ENCODE measurements around the gene GPR84. TPM values are rescaled to one million over a fixed set of nuclear protein-coding genes. Genes with fewer than 3 reads are reported as not detected.

The GPR84 gene
- total RNA-seq, 4 donors from 2014 or later, result 0.39 to 0.40 TPM; not detected in 2

DNA sequence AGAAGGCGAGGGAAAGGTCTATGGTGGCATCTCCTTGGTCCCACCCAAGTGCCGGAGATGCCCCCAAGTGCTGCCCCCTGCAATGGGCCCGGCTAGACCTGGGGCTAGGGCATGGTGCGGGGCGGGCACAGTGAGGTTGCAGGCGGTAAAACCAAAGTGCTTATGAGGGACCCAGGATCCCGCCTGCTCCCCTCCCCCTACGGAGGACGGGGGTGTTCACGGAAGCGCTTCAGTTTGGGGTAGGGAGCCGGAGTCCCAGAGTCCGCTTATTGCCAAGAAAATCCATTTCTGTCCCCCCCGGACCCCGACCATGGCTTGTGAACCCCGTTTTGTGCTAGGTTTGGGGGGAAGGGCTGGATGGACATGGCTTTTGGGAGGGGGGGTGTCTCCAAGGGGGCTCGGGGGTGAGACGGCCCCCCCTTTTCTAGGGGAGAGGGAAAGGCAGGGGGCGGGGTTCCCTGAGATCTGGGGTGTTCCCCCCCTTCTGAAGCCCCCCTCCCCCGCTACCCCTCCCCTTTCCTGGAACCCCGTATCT lies 5.4 kb upstream of the GPR84 start:
- H3K36me3 ChIP-seq, result peaks cover 8 to 18% of the 10 kb centered on the region in 2 donors
- peak overlapping the region in 1 of 3 donors; percentile 15 for H3K4me3 ChIP-seq (replicated peaks in 1 of 3)
- H3K27me3 ChIP-seq, result no peaks in the 10 kb centered on the region
- DNase-seq, result no peak
- TF ChIP-seq POLR2A (IDR thresholded peaks at IDR 0.05), result no peak
- TF ChIP-seq, protein P1, sequence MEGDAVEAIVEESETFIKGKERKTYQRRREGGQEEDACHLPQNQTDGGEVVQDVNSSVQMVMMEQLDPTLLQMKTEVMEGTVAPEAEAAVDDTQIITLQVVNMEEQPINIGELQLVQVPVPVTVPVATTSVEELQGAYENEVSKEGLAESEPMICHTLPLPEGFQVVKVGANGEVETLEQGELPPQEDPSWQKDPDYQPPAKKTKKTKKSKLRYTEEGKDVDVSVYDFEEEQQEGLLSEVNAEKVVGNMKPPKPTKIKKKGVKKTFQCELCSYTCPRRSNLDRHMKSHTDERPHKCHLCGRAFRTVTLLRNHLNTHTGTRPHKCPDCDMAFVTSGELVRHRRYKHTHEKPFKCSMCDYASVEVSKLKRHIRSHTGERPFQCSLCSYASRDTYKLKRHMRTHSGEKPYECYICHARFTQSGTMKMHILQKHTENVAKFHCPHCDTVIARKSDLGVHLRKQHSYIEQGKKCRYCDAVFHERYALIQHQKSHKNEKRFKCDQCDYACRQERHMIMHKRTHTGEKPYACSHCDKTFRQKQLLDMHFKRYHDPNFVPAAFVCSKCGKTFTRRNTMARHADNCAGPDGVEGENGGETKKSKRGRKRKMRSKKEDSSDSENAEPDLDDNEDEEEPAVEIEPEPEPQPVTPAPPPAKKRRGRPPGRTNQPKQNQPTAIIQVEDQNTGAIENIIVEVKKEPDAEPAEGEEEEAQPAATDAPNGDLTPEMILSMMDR (IDR thresholded peaks at IDR 0.05), result no peak
- peak overlapping the region in 2 of 3 donors; percentile 63 to 67 for H3K27ac ChIP-seq
- 62 to 78% methylated on average over 14 to 21 of the region's 21 CpGs for WGBS, 2 donors
- H3K9me3 ChIP-seq, result no peaks in the 10 kb centered on the region
- intact Hi-C loops (cut with DNase I), result loop anchor here (10.0 kb wide), 1 partner anchor 115 kb away; no protein-coding TSS in a partner anchor
- H3K4me1 ChIP-seq, result peaks cover 17 to 48% of the 10 kb centered on the region in 2 donors

DNA sequence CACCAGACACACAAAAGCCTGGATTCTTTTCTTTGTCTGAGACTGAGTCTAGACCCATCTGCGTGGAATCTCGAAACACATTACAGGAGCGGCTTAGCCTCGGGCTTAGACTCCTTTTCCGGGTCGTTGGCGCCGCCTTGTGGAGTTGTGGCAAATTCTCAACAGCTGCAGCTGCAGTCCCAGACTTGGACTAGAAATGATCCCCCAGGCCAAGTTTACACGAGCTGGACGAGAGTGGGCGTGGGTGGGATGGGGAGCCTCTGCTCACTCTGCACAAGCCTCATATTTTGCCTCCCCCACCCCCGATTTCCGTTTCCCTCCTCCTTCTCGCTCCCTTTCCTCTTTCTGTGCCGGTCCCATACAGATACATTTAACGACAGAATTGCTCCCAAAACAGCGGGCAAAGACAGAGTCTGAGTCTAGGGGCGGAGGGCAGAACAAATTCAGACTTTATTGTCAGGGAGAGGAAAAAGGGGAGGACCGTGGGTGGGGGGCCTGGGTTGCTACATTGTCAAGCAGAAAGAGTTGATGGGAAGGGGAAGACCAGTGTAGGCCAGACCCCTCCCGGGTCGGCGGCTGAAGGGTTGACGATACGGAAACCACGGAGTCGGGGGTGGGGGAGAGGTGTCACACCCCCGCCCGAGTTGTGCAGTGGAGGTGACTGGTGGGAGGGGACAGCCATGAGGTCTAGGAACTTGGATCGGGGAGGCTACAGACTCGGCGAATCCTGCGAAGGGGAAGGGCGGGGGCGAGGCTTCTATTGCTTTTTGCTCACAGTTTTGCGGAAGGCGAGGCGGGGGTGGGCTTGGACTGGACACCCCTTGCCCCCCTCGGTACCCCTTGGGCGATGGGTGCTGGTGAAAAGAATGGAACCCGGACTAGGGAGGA lies 4.7 kb upstream of the GPR84 start:
- peaks cover 8 to 18% of the 10 kb centered on the region in 2 donors for H3K36me3 ChIP-seq
- no peak overlapping the region for H3K4me3 ChIP-seq (replicated peaks in 1 of 3)
- TF ChIP-seq, protein P1 (IDR thresholded peaks at IDR 0.05), result peak; percentile 47 to 83 (median 76)
- TF ChIP-seq POLR2A (IDR thresholded peaks at IDR 0.05), result no peak
- DNase-seq, result peak; percentile 86 to 92
- H3K27me3 ChIP-seq, result no peaks in the 10 kb centered on the region
- peak overlapping the region in 1 of 3 donors; percentile 63 for H3K27ac ChIP-seq
- peaks cover 14 to 42% of the 10 kb centered on the region in 2 donors for H3K4me1 ChIP-seq
- H3K9me3 ChIP-seq, result no peaks in the 10 kb centered on the region
- intact Hi-C loops (cut with DNase I), result loop anchor here (10.0 kb wide), 1 partner anchor 114 kb away; no protein-coding TSS in a partner anchor
- WGBS, 2 donors, result 46 to 47% methylated on average over 40 of the region's 40 CpGs

GRCh38 chr12:54368025-54368708 lies 3.9 kb upstream of the GPR84 start:
- DNase-seq, result no peak
- WGBS, 2 donors, result 30 to 35% methylated on average over 5 of the region's 5 CpGs
- intact Hi-C loops (cut with DNase I), result loop anchor here (10.0 kb wide), 1 partner anchor 113 kb away; no protein-coding TSS in a partner anchor
- H3K27me3 ChIP-seq, result no peaks in the 10 kb centered on the region
- H3K9me3 ChIP-seq, result no peaks in the 10 kb centered on the region
- H3K4me3 ChIP-seq (replicated peaks in 1 of 3), result no peak overlapping the region
- peaks cover 0 to 18% of the 10 kb centered on the region in 2 donors for H3K36me3 ChIP-seq
- H3K4me1 ChIP-seq, result peaks cover 14 to 42% of the 10 kb centered on the region in 2 donors
- H3K27ac ChIP-seq, result peak overlapping the region in 1 of 3 donors; percentile 63
- TF ChIP-seq, protein P1 (IDR thresholded peaks at IDR 0.05), result no peak
- no peak for TF ChIP-seq POLR2A (IDR thresholded peaks at IDR 0.05)

- no peaks in the 10 kb centered on the region for H3K27me3 ChIP-seq
- no peak for DNase-seq
- TF ChIP-seq POLR2A (IDR thresholded peaks at IDR 0.05), result no peak
- TF ChIP-seq, protein P1 (IDR thresholded peaks at IDR 0.05), result no peak
- H3K9me3 ChIP-seq, result no peaks in the 10 kb centered on the region
- 71 to 81% methylated on average over 6 of the region's 6 CpGs for WGBS, 2 donors
- H3K27ac ChIP-seq, result no peak overlapping the region
- peaks cover 9 to 19% of the 10 kb centered on the region in 2 donors for H3K4me1 ChIP-seq
- intact Hi-C loops (cut with DNase I), result loop anchor here (5.0 to 10.0 kb wide), 3 partner anchors 71 to 146 kb away; no protein-coding TSS in a partner anchor
- no peaks in the 10 kb centered on the region for H3K36me3 ChIP-seq
- no peak overlapping the region for H3K4me3 ChIP-seq (replicated peaks in 1 of 3)
Observed at GRCh38 chr12:54363618-54364017, 668 bp downstream of the GPR84 start.

Data from thyroid gland (tissue), 4 donors.